GM12892 (cell line): ENCODE results near the gene ACD.

ENCODE experiments used
- DNase-seq: peaks from one replicate; pipeline ENCODE4 v3.0.0; 2011; ENCODE audit not compliant: insufficient read length
- FAIRE-seq: peaks from 2 replicates; lab custom pipeline; 2011; peaks lifted over from hg19 to GRCh38; lab: Jason Lieb, UNC
- POLR2A ChIP-seq: IDR thresholded peaks from 2 replicates; pipeline ENCODE4 v1.6.1; 2011; ENCODE audit warnings: low read depth, low read length, control low read depth
- POLR2AphosphoS5 ChIP-seq: IDR thresholded peaks from 2 replicates; pipeline ENCODE4 v1.6.1; 2011; ENCODE audit warnings: low read depth, low read length, control low read depth
- TAF1 ChIP-seq: IDR thresholded peaks from 2 replicates; pipeline ENCODE4 v1.6.1; 2011; ENCODE audit warnings: low read depth, mild to moderate bottlenecking, control low read depth, low read length, borderline replicate concordance

The ACD gene

DNA sequence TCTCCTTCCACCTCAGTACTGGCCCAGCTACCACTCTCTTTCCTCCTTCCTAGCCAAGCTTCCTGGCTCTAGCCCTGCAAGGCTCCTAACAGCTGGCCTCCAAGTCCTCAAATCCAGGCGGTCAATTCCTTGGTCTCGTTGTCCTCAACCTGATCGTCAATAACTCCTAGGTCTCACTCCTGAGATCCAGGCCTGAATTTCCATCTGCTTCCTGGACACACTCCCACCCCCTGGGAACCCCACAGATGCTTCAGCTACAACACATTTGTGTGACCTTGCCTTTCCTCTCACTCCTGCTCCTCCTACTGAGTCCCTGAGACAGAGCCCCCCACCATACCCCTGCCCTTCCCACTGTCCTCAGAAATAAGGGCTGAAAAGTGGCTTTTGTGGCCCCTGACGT is 4.2 kb upstream of the ACD start:
- no peak for DNase-seq
- TF ChIP-seq POLR2AphosphoS5 (no peak), POLR2A (no peak), TAF1 (no peak)
- FAIRE-seq, result no peak

DNA sequence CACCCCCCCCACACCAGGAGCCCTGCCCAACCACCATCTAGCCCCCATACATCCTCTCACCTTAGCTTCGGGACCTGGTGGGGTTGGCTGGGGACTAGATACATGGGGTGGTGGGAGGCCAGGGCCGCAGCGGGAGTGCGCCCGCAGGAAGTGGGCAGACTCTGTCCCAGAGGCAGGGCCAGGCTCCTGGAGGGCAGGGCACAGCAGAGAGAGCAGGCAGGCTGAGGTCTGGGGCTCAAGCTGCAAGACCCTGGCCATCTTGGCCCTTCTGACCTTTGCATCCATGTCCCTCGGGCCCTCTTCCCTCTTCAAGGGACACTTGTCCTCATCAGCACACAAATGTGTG is 3.8 kb upstream of the ACD start:
- no peak for TF ChIP-seq TAF1
- no peak for TF ChIP-seq POLR2AphosphoS5
- no peak for TF ChIP-seq POLR2A
- no peak for FAIRE-seq
- DNase-seq, result no peak

DNA sequence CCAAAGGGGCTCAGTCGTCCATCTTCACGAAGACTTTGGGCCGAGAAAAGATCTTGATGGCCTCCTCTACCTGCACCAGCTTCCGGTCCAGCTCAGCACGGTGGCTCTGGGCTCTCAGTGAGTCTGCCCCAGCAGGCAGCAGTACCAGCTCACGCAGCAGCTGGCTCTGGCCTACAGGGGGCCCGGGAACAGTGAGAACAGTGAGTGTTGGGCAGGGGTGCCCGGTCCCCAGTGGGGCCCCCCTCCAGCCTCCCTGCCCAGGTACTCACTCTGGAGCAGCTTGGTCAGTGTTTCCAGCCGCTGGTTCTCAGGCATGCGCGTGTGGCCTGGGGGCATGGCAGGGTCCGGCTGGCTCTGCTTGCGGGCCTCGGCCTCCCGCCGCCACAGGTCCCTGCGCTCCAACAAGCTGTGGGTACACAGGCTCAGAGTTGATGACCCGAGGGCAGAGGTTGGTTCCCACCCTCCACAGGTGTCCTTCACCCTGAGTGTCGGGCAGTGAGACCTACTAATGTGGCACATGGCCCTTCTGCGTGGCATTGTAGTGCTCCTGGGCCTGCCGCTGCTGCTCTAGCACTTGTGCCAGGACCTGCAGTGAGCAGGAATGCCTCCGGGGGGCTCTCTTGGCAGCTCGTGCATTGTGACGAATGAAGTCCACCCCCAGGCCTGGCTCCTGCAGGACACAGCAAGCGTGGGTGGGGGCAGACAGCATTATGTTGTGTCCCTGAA is 3.3 kb upstream of the ACD start:
- TF ChIP-seq POLR2AphosphoS5 (no peak), POLR2A (no peak), TAF1 (no peak)
- FAIRE-seq (no peak), DNase-seq (no peak)

DNA sequence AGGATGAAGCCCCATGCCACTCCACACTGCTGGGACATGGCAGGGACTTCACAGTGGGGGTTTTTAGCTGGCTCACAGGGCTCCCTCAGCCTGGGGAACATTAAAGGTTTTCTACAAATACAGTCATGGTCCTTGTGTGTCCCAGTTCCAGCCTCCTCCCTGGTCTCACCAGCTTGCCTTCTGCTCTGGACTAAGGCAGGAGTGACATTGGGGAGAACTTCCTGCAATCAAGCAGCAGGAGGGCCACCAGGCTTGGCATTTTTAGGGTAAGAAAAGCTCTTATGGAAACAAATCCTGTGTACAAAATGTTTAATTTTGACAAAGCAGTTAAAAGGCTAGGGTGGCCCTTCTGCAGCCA is 2.6 kb upstream of the ACD start:
- DNase-seq (no peak), FAIRE-seq (no peak)
- no peak for TF ChIP-seq POLR2A
- TF ChIP-seq POLR2AphosphoS5, result no peak
- no peak for TF ChIP-seq TAF1

DNA sequence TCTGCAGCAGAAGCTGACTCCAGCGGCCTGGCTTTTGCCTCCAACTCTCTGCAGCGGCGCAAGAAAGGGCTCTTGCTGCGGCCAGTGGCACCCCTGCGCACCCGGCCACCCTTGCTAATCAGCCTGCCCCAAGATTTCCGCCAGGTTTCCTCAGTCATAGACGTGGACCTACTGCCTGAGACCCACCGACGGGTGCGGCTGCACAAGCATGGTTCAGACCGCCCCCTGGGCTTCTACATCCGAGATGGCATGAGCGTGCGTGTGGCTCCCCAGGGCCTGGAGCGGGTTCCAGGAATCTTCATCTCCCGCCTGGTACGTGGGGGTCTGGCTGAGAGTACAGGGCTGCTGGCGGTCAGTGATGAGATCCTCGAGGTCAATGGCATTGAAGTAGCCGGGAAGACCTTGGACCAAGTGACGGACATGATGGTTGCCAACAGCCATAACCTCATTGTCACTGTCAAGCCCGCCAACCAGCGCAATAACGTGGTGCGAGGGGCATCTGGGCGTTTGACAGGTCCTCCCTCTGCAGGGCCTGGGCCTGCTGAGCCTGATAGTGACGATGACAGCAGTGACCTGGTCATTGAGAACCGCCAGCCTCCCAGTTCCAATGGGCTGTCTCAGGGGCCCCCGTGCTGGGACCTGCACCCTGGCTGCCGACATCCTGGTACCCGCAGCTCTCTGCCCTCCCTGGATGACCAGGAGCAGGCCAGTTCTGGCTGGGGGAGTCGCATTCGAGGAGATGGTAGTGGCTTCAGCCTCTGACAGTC is 2.0 kb upstream of the ACD start:
- FAIRE-seq (no peak), DNase-seq (no peak)
- no peak for TF ChIP-seq TAF1
- no peak for TF ChIP-seq POLR2A
- no peak for TF ChIP-seq POLR2AphosphoS5

DNA sequence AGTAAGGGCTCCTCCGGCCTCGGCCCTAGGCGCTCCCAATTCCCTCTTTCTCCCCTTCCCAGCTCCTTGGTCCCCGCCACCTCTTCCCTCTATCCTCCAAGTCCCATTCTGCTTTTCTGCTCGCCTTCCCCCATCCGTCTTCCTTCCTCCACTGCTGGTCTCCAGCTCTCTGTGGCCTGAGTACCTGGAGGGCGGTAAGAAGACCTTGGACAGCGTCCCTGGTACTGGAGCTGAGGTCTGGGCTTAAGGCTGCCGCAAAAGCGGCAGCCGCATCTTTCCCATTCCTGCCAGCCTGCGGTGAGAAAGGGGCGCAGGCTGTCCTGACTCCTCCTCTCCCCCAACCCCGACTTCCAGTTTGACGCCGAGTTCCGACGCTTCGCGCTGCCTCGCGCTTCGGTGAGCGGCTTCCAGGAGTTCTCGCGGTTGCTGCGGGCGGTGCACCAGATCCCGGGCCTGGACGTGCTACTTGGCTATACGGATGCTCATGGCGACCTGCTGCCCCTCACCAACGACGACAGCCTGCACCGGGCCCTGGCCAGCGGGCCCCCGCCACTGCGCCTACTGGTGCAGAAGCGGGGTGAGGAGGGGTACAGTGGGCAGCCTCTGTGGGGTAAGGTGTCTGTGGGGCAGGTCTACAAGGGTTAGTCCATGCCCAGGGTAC is 1.2 kb upstream of the ACD start:
- FAIRE-seq (no peak), DNase-seq (no peak)
- TF ChIP-seq TAF1, result no peak
- no peak for TF ChIP-seq POLR2A
- no peak for TF ChIP-seq POLR2AphosphoS5

DNA sequence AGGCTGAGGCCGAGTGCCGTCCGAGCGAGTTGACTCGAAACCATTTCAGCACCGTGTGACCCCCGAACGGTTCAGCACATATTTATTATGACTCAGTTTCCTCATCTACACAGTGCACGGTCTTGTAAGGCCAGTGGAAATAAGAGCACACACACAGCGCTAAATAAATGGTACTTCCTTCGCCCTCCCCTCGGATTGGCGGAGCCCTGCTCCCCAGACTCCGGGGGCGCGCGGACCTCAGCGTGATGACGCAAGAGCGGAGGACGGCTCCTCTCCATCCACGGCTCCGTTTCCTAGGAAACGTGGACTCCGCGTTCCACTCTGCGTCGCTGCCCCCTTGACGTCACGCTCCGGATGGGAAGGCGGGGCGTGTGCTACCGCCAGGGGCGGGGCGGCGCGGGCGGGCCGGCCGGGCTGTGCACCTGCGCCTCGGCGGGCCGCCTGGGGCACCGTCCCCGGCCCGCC is 536 bp upstream of the ACD start, which contains the start of gene PARD6A:
TSS of gene PARD6A (plus strand) at position 397 of the 465 bp plus-strand sequence. CDS start 79 bp downstream, outside the sequence.
- FAIRE-seq (peak; percentile 99), DNase-seq (peak; percentile 100)

DNA sequence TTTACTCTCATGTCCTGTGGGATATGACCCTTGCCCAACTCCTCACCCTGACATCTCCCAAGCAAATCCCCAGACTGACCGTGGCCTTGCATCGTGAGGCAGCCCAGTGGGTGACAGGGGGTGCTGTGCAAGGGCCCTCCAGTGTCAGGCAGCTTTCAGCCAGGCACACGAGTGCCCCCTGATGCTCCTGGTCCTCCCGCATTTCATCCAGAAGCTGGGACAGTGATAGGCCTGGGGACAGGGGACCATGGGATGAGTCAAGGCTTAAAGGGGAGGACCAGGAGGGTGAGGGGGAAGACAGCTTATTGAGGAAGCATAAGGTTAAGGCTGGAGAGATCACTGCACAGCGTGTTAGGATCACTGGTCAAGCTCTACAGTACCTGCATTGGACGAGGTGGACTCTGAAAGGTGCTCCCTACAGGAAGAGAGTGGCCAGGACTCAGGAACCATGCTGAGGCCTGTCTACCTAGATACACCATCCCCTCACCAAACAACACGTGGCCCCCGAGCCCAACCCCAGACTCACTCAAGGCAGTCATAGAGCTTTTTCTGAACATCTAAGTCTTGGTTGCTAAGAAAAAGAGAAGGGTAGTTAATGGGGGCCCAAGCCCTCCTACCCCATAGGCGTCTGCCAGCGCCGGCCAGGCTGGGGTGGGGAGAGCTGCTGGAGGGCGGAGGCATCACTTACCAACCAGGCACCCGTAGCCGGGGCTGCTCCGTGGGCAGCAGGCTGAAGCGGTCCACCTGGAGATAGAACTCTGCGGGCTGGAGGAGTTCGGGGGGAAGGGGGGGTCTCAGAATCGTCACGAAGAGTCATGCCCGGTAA is 998 bp downstream of the ACD start:
- DNase-seq (no peak), FAIRE-seq (no peak)
- TF ChIP-seq TAF1 (no peak), POLR2A (no peak), POLR2AphosphoS5 (no peak)

More for the DNA sequence above, 536 bp upstream of the ACD start, which contains the start of gene PARD6A:
- TF ChIP-seq TAF1 (no peak), POLR2A (no peak), POLR2AphosphoS5 (no peak; the same call in 1 of the 2 replicates)

DNA sequence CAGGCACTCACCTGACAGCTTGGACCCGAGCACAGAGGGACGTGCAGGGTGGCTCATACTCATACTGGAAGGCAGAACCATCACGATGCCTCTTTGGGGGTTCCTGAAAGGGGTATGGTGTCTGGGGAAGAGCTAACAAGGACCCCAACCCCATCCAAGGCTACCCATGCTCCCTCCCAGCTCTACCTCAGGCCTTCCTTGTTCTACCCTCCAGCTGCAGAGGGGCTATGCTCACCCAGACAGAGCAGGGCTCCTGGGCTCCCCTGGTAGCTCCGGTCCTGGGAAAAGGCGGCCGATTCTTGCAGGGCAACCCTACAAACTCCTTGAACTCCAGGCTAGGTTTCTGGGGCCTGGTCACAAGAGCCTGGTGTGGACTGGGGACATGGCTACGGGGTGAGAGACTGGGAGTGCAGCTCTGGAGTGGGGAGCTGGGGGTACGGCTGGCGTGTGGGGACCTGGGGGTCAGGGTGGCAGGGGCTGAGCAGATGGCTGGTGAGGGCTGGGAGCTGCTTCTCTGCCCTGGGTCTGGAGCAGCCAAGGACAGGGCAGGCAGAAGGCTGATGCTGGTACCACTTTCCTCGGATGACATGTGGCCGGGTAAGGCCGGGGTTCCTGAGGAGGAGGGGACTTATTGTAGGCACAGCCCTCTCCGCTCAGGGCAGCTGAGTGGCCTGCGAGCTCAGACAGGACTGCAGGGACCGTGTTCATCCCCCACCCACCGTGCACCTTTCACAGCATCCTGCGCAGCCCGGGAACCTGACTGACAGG is 2.1 kb downstream of the ACD start:
- FAIRE-seq (no peak), DNase-seq (no peak)
- TF ChIP-seq POLR2AphosphoS5 (no peak; the same call in 1 of the 2 replicates), TAF1 (no peak), POLR2A (no peak; the same call in 1 of the 2 replicates)
